Fibroblast of mammary gland (primary cell): ENCODE measurements around the gene FREM3.
A peak's percentile ranks its signal among the peaks of the same experiment; 100 is the strongest.
"Not testable (repeated sequence)": the region's sequence is repeated elsewhere in the genome, so short reads cannot be mapped to it uniquely, and the experiment has no call there.

Experiments used
- DNase-seq: peaks from one replicate; pipeline ENCODE4 v3.0.0-alpha.2; 2010; ENCODE audit warnings: low read depth
- H3K4me3 ChIP-seq: 2 replicates; pipeline ENCODE4 v1.5.1; 2011; ENCODE audit warnings: low read depth, mild to moderate bottlenecking, low read length, moderate library complexity; ENCODE audit not compliant: control insufficient read depth
- TF ChIP-seq, protein P1 (sequence below): conservative IDR thresholded peaks from 2 replicates; pipeline ENCODE4 v1.5.1; 2011; ENCODE audit warnings: low read depth, low read length, inconsistent platforms; ENCODE audit not compliant: control insufficient read depth, insufficient read depth

The FREM3 gene

DNA sequence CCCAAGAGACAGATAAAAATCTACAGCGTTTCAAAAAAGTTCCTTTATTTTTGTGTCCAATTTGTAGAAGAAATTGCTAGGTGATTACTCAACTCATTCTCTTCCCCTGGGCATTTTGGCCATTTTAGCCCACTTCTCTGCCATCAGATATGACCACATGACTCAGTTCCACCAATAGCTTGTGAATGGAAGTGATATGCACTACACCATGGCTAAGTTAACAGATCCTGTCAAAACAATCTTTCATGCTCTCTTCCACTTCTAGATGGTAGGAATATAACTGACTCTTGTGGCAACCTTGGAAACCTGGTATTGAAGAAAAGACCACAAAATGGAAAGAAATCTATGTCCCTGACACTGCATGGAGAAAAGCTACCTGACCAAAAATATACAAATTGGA lies 26.2 kb upstream of the FREM3 start:
- TF ChIP-seq, protein P1, sequence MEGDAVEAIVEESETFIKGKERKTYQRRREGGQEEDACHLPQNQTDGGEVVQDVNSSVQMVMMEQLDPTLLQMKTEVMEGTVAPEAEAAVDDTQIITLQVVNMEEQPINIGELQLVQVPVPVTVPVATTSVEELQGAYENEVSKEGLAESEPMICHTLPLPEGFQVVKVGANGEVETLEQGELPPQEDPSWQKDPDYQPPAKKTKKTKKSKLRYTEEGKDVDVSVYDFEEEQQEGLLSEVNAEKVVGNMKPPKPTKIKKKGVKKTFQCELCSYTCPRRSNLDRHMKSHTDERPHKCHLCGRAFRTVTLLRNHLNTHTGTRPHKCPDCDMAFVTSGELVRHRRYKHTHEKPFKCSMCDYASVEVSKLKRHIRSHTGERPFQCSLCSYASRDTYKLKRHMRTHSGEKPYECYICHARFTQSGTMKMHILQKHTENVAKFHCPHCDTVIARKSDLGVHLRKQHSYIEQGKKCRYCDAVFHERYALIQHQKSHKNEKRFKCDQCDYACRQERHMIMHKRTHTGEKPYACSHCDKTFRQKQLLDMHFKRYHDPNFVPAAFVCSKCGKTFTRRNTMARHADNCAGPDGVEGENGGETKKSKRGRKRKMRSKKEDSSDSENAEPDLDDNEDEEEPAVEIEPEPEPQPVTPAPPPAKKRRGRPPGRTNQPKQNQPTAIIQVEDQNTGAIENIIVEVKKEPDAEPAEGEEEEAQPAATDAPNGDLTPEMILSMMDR, result no peak
- H3K4me3 ChIP-seq, result no peak overlapping the region
- peak; percentile 5 for DNase-seq

DNA sequence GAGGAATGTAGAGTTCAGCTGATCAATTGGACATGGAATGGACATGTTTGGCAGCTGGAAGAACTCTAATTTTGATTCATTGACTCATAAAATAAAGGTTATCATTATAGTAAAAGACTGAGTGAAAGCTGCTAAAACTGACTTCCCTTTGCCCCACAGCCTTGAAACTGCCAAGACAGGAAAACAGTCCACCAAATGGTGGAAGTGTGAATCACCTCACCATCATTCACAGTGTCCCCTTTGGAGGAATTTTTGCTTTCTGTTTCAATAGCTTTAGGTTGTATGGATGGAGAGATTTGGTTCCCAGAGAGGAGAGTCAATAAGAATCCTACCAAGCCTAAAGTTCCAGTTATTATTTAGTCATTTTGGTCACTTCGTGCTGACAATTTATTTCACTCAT lies 20.8 kb upstream of the FREM3 start:
- TF ChIP-seq, protein P1, result no peak
- peak; percentile 46 for DNase-seq
- H3K4me3 ChIP-seq, result no peak overlapping the region

DNA sequence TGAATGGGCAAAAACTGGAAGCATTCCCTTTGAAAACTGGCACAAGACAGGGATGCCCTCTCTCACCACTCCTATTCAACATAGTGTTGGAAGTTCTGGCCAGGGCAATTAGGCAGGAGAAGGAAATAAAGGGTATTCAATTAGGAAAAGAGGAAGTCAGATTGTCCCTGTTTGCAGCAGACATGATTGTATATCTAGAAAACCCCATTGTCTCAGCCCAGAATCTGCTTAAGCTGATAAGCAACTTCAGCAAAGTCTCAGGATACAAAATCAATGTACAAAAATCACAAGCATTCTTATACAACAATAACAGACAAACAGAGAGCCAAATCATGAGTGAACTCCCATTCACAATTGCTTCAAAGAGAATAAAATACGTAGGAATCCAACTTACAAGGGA lies 18.3 kb upstream of the FREM3 start:
- DNase-seq, H3K4me3 ChIP-seq: not testable (repeated sequence)

DNA sequence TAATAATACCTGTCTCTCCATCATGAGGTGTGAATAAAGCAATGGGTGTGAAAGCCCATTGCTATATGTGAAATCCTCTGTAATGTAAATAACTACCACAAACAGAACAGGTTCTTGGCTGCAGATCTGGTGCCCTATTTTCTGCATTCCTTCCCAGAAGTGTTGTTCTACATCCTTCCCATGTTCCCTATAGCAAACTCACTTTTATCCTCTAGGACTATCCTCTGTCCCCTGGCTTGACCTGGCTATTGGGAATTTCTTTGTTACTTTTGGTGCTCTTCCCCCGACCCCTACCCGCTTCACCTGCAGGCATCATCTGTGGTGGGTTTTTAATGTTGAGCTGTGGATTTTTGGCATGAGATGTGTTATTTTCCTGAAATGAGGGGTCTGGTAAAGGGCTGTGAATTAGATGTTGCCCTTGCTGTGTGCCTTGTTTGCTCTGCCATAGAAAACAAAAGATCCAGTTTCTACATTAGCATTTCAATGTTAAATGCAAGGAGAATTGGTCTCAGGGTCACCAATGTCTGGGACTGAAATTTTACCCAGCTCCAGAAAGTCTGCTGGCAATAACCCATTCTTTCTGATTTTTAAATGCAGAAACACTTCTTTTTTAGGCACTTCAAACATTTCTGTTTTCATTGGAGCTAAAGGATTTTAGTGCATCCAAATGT lies 13.6 kb upstream of the FREM3 start:
- TF ChIP-seq, protein P1, result no peak
- no peak for DNase-seq
- no peak overlapping the region for H3K4me3 ChIP-seq

DNA sequence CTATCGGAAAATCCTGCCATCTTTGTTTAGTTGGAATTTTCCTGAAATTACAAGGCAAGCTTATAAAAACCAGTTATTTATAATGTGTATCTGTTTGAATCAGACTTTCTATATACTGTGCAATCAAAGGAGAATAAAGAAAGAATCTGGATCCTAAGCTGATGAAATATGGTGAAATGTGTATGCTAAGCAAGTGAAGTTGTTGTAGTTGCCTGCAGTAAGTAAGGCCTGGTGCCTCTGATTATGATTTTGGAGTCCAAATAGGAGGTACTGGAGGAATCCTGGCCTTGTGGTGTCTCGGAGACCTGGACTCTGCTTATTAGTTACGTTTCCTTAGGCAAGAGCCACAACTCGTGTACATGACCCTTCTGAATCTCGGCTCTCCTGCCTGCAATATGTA lies 13.1 kb upstream of the FREM3 start:
- no peak for DNase-seq
- no peak overlapping the region for H3K4me3 ChIP-seq
- TF ChIP-seq, protein P1, result no peak

DNA sequence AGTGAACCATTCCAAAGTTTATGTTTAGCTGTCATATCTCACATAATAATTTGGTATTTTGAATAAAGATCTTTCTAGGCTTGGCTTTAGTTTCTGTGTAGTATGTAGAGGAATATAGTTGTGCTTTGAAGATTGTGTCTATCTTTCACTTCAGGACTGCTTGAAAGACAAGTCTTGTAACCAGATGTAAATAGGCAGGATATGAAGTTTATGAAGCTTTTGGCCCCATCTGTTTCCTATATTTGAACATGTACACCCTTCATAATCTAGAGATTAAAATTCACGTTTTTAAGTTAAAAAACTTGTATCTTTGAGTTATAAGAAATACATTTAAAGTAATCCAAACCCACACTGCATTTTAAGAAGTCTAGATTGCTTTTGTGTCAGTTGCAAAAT lies 11.7 kb upstream of the FREM3 start:
- no peak for DNase-seq
- H3K4me3 ChIP-seq, result no peak overlapping the region
- TF ChIP-seq, protein P1, result no peak

DNA sequence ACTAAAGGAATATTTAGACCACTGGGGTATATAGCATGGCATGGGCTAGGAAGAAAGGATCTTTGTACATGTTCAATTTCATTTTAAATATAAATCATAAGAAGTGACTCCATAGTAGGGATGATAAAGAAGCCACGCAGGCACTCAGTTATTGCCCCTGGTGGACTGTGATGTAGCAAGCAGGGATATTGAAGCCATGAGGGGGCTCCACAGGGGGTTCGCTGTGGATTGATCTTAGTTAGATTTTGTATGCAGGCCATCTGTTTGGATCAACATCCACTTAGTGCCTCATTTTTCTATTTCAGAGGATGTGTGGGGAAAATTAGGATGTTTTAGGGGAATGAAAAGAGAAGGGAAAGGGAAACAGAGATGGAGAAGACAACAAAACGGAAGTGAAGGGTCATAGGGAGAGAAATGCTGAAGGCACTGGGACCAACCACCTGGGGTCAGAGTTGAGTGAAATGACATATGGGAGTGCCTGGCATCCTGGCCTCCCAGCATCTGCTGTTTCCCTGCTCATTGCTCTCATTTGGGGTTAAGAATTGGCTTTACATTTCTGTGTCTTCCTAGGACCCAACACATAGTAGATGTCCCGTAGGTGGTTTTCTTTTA lies 11.2 kb upstream of the FREM3 start:
- no peak overlapping the region for H3K4me3 ChIP-seq
- no peak for DNase-seq
- TF ChIP-seq, protein P1, result no peak
